Testis (tissue), 2 donors: ENCODE data around the gene COL15A1.

ENCODE experiments used
- POLR2A ChIP-seq: fragments of 450-650 bp; IDR thresholded peaks from one replicate; pipeline ENCODE4 v1.6.1; 2017; ENCODE audit warnings: antibody characterized with exemption, mild to moderate bottlenecking, moderate library complexity
- TF ChIP-seq, protein P1 (sequence below), 3 experiments: fragments of 450-650 bp in 2 of 3; fragments of 200-600 bp in 1 of 3; sonication (generic) in 1 of 3; IDR thresholded peaks; one replicate each; pipeline ENCODE4 v1.5.1; 2016 to 2019; ENCODE audit warnings: antibody characterized with exemption in 3 of 3, mild to moderate bottlenecking in 2 of 3, moderate library complexity in 1 of 3

DNA sequence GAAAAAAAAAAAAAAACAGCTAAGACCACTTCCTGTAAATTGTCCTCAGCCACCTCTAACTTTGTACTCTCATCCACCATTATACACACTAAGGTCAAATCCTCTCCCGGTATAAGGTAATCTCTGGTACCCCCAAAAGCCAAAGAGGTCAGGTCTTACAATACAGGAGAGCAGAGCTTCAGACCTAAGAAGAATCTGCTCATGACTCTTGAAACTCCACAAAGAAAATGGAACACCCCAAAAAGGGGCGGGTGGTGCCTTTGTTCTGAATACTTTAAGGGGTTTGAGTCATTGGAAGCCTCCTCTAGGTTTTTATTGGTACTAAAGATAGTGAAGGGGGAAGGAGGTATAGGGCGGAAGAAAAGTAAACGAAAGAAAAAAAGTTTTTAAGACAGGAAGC is 69.8 kb downstream of the COL15A1 start:
- TF ChIP-seq, protein P1, sequence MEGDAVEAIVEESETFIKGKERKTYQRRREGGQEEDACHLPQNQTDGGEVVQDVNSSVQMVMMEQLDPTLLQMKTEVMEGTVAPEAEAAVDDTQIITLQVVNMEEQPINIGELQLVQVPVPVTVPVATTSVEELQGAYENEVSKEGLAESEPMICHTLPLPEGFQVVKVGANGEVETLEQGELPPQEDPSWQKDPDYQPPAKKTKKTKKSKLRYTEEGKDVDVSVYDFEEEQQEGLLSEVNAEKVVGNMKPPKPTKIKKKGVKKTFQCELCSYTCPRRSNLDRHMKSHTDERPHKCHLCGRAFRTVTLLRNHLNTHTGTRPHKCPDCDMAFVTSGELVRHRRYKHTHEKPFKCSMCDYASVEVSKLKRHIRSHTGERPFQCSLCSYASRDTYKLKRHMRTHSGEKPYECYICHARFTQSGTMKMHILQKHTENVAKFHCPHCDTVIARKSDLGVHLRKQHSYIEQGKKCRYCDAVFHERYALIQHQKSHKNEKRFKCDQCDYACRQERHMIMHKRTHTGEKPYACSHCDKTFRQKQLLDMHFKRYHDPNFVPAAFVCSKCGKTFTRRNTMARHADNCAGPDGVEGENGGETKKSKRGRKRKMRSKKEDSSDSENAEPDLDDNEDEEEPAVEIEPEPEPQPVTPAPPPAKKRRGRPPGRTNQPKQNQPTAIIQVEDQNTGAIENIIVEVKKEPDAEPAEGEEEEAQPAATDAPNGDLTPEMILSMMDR (IDR thresholded peaks at IDR 0.05) = no peak
- no peak for TF ChIP-seq POLR2A
